ENCODE data around the gene TSTD1.
A peak's percentile ranks its signal among the peaks of the same experiment; 100 is the strongest.
"Not testable (repeated sequence)": the region's sequence is repeated elsewhere in the genome, so short reads cannot be mapped to it uniquely, and the experiment has no call there.

Gene TSTD1

GRCh38 chr1:161066694-161067093 is 27.9 kb upstream of the TSTD1 start:
- DNase-seq (ENCODE audit: insufficient read length) (no peak), FAIRE-seq (no peak)
- no peak for TF ChIP-seq POLR2A (IDR thresholded peaks at IDR 0.05; ENCODE audit: low read depth, low read length)
- TF ChIP-seq TAF1 (IDR thresholded peaks at IDR 0.05; ENCODE audit: borderline replicate concordance, low read depth, low read length): no peak
- TF ChIP-seq POLR2AphosphoS5 (IDR thresholded peaks at IDR 0.05; ENCODE audit: low read depth, low read length): no peak

- not testable (repeated sequence) for FAIRE-seq
These were observed 26.9 kb upstream of the TSTD1 start for GRCh38 chr1:161065681-161066080.

GRCh38 chr1:161063936-161064335 is 25.2 kb upstream of the TSTD1 start:
- not testable (repeated sequence) for DNase-seq (ENCODE audit: insufficient read length); FAIRE-seq

More at GRCh38 chr1:161065681-161066080, 26.9 kb upstream of the TSTD1 start:
- not testable (repeated sequence) for DNase-seq (ENCODE audit: insufficient read length)

- no peak for DNase-seq (ENCODE audit: insufficient read length)
- no peak for FAIRE-seq
- TF ChIP-seq TAF1 (IDR thresholded peaks at IDR 0.05; ENCODE audit: borderline replicate concordance, low read depth, low read length) (no peak), POLR2A (IDR thresholded peaks at IDR 0.05; ENCODE audit: low read depth, low read length) (no peak), POLR2AphosphoS5 (IDR thresholded peaks at IDR 0.05; ENCODE audit: low read depth, low read length) (no peak)
These were observed 22.7 kb upstream of the TSTD1 start for GRCh38 chr1:161061419-161061818.

GRCh38 chr1:161059293-161059692 is 20.5 kb upstream of the TSTD1 start:
- FAIRE-seq (no peak), DNase-seq (ENCODE audit: insufficient read length) (no peak)
- TF ChIP-seq POLR2AphosphoS5 (IDR thresholded peaks at IDR 0.05; ENCODE audit: low read depth, low read length) (no peak), POLR2A (IDR thresholded peaks at IDR 0.05; ENCODE audit: low read depth, low read length) (no peak), TAF1 (IDR thresholded peaks at IDR 0.05; ENCODE audit: borderline replicate concordance, low read depth, low read length) (no peak)

GRCh38 chr1:161054805-161055204 is 16.0 kb upstream of the TSTD1 start:
- FAIRE-seq (no peak), DNase-seq (ENCODE audit: insufficient read length) (no peak)
- no peak for TF ChIP-seq TAF1 (IDR thresholded peaks at IDR 0.05; ENCODE audit: borderline replicate concordance, low read depth, low read length)
- no peak for TF ChIP-seq POLR2A (IDR thresholded peaks at IDR 0.05; ENCODE audit: low read depth, low read length)
- TF ChIP-seq POLR2AphosphoS5 (IDR thresholded peaks at IDR 0.05; ENCODE audit: low read depth, low read length): no peak

GRCh38 chr1:161054232-161054631 is 15.5 kb upstream of the TSTD1 start:
- FAIRE-seq: no peak
- no peak for DNase-seq (ENCODE audit: insufficient read length)
- TF ChIP-seq POLR2AphosphoS5 (IDR thresholded peaks at IDR 0.05; ENCODE audit: low read depth, low read length) (no peak), TAF1 (IDR thresholded peaks at IDR 0.05; ENCODE audit: borderline replicate concordance, low read depth, low read length) (no peak), POLR2A (IDR thresholded peaks at IDR 0.05; ENCODE audit: low read depth, low read length) (no peak)

GRCh38 chr1:161052899-161053298 is 14.1 kb upstream of the TSTD1 start:
- TF ChIP-seq TAF1 (IDR thresholded peaks at IDR 0.05; ENCODE audit: borderline replicate concordance, low read depth, low read length) (no peak), POLR2A (IDR thresholded peaks at IDR 0.05; ENCODE audit: low read depth, low read length) (no peak), POLR2AphosphoS5 (IDR thresholded peaks at IDR 0.05; ENCODE audit: low read depth, low read length) (no peak)
- no peak for DNase-seq (ENCODE audit: insufficient read length)
- no peak for FAIRE-seq

GRCh38 chr1:161051219-161051618 is 12.5 kb upstream of the TSTD1 start:
- no peak for TF ChIP-seq POLR2A (IDR thresholded peaks at IDR 0.05; ENCODE audit: low read depth, low read length)
- no peak for TF ChIP-seq TAF1 (IDR thresholded peaks at IDR 0.05; ENCODE audit: borderline replicate concordance, low read depth, low read length)
- no peak for TF ChIP-seq POLR2AphosphoS5 (IDR thresholded peaks at IDR 0.05; ENCODE audit: low read depth, low read length)
- FAIRE-seq (no peak), DNase-seq (ENCODE audit: insufficient read length) (no peak)

- FAIRE-seq: no peak
- TF ChIP-seq TAF1 (IDR thresholded peaks at IDR 0.05; ENCODE audit: borderline replicate concordance, low read depth, low read length): no peak
- no peak for TF ChIP-seq POLR2A (IDR thresholded peaks at IDR 0.05; ENCODE audit: low read depth, low read length)
- TF ChIP-seq POLR2AphosphoS5 (IDR thresholded peaks at IDR 0.05; ENCODE audit: low read depth, low read length): no peak
- no peak for DNase-seq (ENCODE audit: insufficient read length)
These were observed 10.4 kb upstream of the TSTD1 start for GRCh38 chr1:161048949-161049722.

- DNase-seq (ENCODE audit: insufficient read length): no peak
- TF ChIP-seq POLR2AphosphoS5 (IDR thresholded peaks at IDR 0.05; ENCODE audit: low read depth, low read length) (0 out of 2 replicates have a peak, but pooled peaks have one; percentile 42), POLR2A (IDR thresholded peaks at IDR 0.05; ENCODE audit: low read depth, low read length) (peak; percentile 35; the same call in 1 of the 2 replicates), TAF1 (IDR thresholded peaks at IDR 0.05; ENCODE audit: borderline replicate concordance, low read depth, low read length) (no peak)
- no peak for FAIRE-seq
These were observed 9.0 kb upstream of the TSTD1 start for GRCh38 chr1:161047436-161048420.

Measured in GM12892 (cell line).